22Rv1 (cell line): ENCODE results near the gene PRDM16.

ENCODE experiments used
- ZFX ChIP-seq: fragments of 450-650 bp; IDR thresholded peaks from 2 replicates; pipeline ENCODE4 v1.6.1; 2017; ENCODE audit warnings: antibody characterized with exemption, borderline replicate concordance
- TF ChIP-seq, protein P1 (sequence below): fragments of 450-650 bp; IDR thresholded peaks from 2 replicates; pipeline ENCODE4 v1.5.1; 2017; ENCODE audit warnings: mild to moderate bottlenecking

DNA sequence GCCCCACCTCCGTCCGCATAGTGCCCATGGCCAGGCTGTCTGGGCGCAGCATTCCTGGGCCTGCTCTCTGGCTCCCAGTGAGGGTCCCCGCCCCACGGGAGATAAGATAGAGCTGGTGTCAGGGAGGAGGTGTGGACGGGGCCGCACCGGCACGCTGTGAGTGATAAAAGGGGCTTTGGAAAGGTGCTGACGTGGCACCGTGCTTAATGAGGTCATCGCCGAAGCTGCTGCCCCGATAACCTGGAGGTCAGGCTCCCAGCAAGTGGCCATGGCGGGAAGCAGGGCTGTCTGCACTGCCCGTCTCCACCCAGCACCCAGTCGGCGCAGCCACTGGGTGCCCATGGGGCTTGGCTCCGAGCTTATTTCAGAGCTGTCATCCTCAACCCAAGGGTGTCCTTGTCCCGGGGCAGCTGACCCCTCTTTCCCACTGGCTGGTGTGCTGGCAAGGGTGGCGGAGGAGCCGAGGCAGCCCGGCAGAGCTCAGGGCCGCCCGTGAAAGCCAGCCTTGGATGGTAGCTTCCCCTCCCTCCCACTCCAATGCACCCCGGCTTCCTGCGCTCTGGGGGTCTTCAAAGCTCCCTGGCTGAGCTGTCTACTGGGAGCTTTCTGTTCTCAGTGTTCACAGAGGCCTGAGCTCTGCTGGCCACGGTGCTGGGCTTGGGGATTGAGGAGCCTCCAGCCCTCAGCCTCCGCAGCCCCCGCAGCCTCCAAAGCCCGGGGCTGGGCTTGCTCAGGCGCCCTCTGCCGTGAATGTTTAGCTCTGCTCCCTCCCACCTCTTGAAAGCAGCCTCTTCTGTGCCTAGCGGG lies 280.4 kb downstream of the PRDM16 start:
- TF ChIP-seq, protein P1, sequence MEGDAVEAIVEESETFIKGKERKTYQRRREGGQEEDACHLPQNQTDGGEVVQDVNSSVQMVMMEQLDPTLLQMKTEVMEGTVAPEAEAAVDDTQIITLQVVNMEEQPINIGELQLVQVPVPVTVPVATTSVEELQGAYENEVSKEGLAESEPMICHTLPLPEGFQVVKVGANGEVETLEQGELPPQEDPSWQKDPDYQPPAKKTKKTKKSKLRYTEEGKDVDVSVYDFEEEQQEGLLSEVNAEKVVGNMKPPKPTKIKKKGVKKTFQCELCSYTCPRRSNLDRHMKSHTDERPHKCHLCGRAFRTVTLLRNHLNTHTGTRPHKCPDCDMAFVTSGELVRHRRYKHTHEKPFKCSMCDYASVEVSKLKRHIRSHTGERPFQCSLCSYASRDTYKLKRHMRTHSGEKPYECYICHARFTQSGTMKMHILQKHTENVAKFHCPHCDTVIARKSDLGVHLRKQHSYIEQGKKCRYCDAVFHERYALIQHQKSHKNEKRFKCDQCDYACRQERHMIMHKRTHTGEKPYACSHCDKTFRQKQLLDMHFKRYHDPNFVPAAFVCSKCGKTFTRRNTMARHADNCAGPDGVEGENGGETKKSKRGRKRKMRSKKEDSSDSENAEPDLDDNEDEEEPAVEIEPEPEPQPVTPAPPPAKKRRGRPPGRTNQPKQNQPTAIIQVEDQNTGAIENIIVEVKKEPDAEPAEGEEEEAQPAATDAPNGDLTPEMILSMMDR: peak; percentile 25
- TF ChIP-seq ZFX: no peak
